Spleen (tissue), 7 donors: Measurements from ENCODE around the gene TMIGD2.

Experiments used
- CTCF ChIP-seq, 11 experiments: fragments of 200-600 bp in 7 of 11; fragments of 450-650 bp in 4 of 11; sonication (generic) in 4 of 11; IDR thresholded peaks in 8 of 11; conservative IDR thresholded peaks in 3 of 11; 1 replicate in 7 of 11; 2 replicates in 4 of 11; pipeline versions ENCODE4 v1.4.0 to v1.8.0; 2016 to 2021; ENCODE audit warnings: antibody characterized with exemption in 11 of 11, inconsistent platforms in 4 of 11, mild to moderate bottlenecking in 1 of 11
- POLR2A ChIP-seq, 3 donors: fragments of 450-650 bp; IDR thresholded peaks; one replicate each; pipeline ENCODE4 v1.5.1; 2017; ENCODE audit warnings: antibody characterized with exemption in 3 of 3, mild to moderate bottlenecking in 1 of 3
- POLR2AphosphoS5 ChIP-seq, 3 donors: sonication (generic); formaldehyde crosslinking; IDR thresholded peaks; one replicate each; pipeline ENCODE4 v1.5.1; 2017; ENCODE audit warnings: antibody characterized with exemption in 3 of 3
- donor health status: DM: no; HTN: no; CAD: no; lungs with moderate emphysema.
- donor health status: DM: no; HTN: no; CAD: no.
- donor health status: DM: no; HTN: no; CAD: no.

- no peak for TF ChIP-seq POLR2AphosphoS5 (IDR thresholded peaks at IDR 0.05)
- TF ChIP-seq CTCF (IDR thresholded peaks at IDR 0.05 in 8 of 11, conservative IDR thresholded peaks at IDR 0.05 in 3 of 11), result no peak
- no peak for TF ChIP-seq POLR2A (IDR thresholded peaks at IDR 0.05)
Measured at GRCh38 chr19:4278010-4278409, 24.2 kb downstream of the TMIGD2 start.
